Amygdala (tissue), 56 donors: ENCODE results near the gene EXPH5.
"Not testable (repeated sequence)": the region's sequence is repeated elsewhere in the genome, so short reads cannot be mapped to it uniquely, and the experiment has no call there.

Experiments used
- DNase-seq, 56 donors: peaks; one replicate each; lab custom pipeline; 2025; lab: John Stamatoyannopoulos, UW

Gene EXPH5, protein sequence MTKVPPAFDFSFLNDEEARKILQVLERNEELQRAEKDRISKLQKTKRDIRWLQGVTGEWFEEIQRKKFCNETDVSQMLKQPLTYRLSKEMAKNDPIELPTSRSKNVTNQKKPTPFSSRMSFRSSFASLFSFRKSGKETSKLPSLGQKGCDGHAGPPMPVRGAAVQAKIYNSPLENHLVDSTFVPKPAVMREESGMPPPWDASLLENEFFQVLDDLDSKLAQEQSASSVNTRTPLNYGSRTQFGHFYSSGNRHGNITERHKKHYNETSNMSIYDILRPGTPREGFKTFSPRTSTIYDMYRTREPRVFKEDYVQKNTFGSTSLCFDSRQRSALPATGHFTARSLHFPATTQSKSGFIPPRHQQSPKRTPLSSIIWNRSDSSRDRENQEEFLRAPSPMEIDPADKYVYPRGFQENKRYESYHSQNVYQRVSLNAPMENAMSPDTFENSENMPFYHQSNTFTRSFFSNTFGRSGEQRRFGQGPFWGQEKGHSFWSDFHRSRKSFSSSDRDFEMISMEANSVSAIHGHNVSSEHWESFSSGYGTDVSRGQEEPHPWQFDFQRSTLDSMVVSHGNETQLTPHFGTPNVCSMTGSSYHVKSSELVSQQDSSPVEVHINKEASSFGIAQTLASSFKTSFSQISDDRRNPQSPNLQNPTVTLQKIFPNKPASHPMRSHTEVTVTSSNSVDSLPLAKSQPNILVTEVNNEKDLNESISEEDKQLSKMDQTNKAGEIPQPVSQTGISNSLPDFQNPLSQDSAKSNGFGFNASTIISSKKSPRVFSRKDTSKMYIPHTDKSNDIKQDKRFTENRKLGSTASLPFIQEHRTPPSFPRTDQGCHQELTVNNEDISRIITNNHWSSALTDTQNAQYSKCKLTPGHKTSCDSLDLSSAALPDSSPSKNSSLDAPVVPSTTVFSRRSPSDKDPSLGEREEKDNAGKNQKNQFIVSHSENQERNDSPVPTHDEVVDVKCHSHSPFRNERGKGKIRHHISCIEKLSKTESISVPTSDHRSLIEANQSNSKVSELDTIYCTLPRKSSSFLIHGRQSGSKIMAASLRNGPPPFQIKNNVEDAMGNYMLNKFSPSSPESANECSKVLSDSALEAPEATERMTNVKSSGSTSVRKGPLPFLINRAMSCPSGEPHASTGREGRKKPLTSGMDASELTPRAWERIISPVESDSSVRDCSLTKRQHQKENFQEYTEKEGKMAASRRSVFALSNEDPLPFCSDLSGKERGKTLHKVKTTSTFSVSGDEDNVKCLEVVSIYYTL (N-terminal part only)

GRCh38 chr11:108593214-108593922, at the start of gene EXPH5:
EXPH5 (minus strand) TSS chr11:108593768; CDS start chr11:108593536, 232 bp downstream.
- DNase-seq: peak in 54 of 56 donors; percentile 9 to 83 (median 48)

DNA sequence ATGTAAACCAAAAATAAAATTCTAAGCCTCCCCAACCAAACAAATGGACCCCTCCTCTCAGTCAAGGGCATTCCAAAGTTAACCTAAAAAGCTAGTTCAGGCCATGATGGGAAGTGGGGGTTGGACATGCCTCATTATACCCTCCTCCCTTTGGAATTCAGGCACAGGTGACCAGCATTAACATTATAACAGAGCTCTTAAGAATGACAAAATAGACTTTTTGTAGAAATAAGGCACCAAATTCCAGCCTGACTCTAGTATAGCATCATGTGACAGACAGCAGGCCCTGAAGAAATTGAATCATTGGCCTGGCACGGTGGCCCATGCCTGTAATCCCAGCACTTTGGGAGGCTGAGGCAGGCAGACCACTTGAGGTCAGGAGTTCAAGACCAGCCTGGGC, 48.2 kb upstream of the EXPH5 start:
- DNase-seq: not testable (repeated sequence)

- DNase-seq: no peak
These were observed 45.6 kb upstream of the EXPH5 start for GRCh38 chr11:108639146-108639545.

GRCh38 chr11:108636222-108636621, 42.7 kb upstream of the EXPH5 start:
- DNase-seq: no peak

DNA sequence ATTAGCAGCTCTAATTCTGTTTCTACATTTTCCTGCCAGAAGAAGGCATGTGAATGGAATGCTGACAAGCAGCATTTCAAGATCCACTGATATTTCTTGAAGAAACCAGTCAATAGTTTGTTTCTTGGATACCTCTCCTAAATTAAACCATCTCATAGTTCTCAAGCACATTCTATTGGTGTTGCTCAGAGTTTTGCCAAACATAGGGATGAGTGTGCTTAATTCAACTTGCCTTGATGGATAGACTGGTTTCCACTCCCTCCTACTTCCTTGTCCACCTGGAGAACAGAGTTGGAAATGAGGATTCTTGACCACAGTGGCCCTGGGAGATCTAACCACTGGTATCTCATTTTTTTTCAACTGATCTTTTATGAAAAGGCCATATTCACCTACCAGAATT, 41.5 kb upstream of the EXPH5 start:
- DNase-seq: no peak

- no peak for DNase-seq
These were observed 38.6 kb upstream of the EXPH5 start for GRCh38 chr11:108632041-108632704.

- no peak for DNase-seq
These were observed 35.7 kb upstream of the EXPH5 start for GRCh38 chr11:108629274-108629673.

DNA sequence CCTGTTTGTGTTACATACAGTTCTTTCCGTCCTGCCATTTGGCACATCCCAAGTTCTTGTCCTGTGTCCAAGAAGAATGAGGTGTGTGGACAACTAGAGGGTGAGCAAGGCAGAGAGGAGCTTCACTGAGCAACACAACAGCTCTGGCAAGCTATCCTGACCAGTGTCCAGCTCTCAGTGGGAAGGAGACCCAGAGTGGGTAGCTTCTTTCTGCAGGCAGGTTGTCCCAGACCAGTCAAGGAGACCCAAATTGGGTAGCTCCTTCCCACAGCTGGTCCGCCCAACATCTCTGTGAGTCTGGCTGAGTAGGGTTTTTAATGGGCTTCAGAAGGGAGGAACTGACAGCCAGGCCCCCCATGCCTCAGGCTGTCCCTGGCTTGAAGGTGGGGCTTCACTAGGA, 35.2 kb upstream of the EXPH5 start:
- no peak for DNase-seq

DNA sequence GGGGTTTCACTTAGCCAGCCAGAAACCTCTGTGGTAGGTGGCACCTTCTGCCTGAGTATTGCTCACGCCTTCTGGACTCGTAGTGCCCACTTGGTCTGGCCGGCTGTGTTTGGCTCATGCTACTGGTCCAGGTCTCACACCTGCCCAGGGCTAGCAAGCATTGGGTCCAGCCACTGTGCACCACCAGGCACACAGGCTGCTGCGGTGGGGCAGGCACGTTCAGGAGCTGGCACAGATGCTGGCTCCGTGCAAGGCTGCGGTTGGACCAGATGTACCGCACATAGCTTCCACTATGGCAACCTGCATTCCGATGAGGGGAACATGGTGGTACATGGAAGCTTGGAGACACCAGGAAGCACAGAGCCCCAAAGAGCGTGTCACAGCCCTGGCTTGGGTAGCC, 34.8 kb upstream of the EXPH5 start:
- no peak for DNase-seq

GRCh38 chr11:108624196-108624925, 30.8 kb upstream of the EXPH5 start:
- no peak for DNase-seq

GRCh38 chr11:108622341-108622740, 28.8 kb upstream of the EXPH5 start:
- DNase-seq: no peak

DNA sequence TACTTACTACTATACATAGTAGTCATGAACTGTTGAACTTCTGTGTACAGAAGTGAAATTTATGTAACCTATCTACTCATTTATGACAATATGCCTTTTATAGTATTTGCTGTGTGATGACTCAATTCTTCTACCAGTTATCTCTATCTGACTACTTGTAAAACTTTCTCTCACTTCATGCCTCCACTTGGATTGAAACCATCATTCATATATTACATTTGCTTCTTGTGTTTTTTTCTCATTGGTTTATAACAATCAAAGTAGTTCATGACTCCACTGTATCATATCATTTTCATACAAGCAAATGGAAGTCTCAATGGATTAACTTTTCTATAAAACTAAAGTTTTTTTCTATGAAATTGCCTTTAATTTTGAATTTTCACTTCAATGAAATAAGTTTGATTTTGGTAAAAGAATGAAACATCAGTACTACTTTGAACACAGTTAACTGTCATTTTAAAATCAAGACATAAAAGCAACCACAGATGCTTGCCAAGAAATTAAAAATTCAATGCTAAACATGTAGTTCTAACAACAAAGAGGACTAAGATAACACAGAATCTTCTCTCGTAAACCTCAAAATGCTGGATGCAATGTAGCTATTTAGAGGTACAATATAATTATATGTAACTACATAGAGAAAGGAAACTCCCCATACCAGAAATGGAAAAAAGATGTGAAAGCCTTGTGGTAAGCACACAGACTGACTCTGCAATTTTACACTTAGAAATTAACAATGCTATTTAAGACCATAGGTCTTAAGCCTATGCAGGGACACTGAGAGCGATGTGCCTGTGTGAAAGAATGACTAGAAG, 27.6 kb upstream of the EXPH5 start:
- no peak for DNase-seq

- no peak for DNase-seq
These were observed 25.0 kb upstream of the EXPH5 start for GRCh38 chr11:108618529-108618928.

- no peak for DNase-seq
These were observed 23.5 kb upstream of the EXPH5 start for GRCh38 chr11:108617055-108617454.

GRCh38 chr11:108616549-108616948, 23.0 kb upstream of the EXPH5 start:
- no peak for DNase-seq

DNA sequence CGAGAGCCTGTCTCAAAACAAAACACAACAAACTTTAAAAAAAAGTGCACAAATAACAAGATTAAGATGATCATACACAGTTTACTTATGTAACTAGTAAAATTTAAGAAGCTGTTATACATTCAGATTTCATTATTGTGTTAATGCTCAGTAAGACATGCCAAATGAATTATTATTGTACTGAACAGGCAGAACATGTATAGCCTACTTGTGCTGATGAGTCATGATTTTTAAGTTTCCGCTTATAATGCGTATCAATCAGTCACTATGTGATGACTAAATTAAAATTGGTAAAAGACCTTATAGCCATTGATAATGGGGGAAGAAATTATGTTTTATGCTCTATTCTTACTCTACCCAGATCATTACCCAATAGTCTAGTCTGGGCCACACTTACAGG, 20.5 kb upstream of the EXPH5 start:
- DNase-seq: no peak

GRCh38 chr11:108609682-108610081, 16.1 kb upstream of the EXPH5 start:
- DNase-seq: no peak

- no peak for DNase-seq
These were observed 15.0 kb upstream of the EXPH5 start for GRCh38 chr11:108608548-108608947.
